Keratinocyte (primary cell): ENCODE measurements around the gene AKAIN1.

Source experiments
- EZH2 ChIP-seq: IDR thresholded peaks from one replicate; pipeline ENCODE4 v1.6.1; 2012; ENCODE audit warnings: inconsistent platforms, mild to moderate bottlenecking, low read length, moderate library complexity
- TF ChIP-seq, protein P1 (sequence below), 3 experiments: IDR thresholded peaks in 1 of 3; conservative IDR thresholded peaks in 1 of 3; optimal IDR thresholded peaks in 1 of 3; 2 replicates in 2 of 3; 3 replicates in 1 of 3; pipeline versions ENCODE3 to v1.5.1; 2011; ENCODE audit warnings: low read length in 3 of 3, mild to moderate bottlenecking in 3 of 3, moderate library complexity in 2 of 3, control low read depth in 1 of 3, inconsistent platforms in 1 of 3; ENCODE audit not compliant: insufficient read depth in 2 of 3; ENCODE audit errors: extremely low read depth in 1 of 3

DNA sequence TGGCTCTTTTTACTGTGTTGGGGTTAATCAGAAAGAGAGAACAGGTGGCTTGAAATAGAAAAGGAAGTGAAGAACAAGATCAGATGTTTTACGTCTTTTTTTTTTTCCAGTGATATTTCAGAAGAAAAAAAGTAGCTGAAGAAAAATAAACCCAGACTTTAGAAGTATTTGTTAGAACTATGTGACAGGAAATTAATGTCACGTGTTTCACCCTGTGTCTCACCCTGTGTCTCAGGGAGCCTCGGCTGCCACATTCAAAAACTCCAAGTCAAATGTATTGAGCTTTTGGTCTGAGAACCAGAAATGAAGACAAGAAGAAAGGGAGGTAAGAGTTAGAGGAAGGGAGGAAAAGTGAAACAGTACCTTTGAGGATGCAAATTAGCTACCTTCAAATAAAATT, 38.0 kb downstream of the AKAIN1 start:
- TF ChIP-seq, protein P1, sequence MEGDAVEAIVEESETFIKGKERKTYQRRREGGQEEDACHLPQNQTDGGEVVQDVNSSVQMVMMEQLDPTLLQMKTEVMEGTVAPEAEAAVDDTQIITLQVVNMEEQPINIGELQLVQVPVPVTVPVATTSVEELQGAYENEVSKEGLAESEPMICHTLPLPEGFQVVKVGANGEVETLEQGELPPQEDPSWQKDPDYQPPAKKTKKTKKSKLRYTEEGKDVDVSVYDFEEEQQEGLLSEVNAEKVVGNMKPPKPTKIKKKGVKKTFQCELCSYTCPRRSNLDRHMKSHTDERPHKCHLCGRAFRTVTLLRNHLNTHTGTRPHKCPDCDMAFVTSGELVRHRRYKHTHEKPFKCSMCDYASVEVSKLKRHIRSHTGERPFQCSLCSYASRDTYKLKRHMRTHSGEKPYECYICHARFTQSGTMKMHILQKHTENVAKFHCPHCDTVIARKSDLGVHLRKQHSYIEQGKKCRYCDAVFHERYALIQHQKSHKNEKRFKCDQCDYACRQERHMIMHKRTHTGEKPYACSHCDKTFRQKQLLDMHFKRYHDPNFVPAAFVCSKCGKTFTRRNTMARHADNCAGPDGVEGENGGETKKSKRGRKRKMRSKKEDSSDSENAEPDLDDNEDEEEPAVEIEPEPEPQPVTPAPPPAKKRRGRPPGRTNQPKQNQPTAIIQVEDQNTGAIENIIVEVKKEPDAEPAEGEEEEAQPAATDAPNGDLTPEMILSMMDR (optimal IDR thresholded peaks at IDR 0.05 in 1 of 3, IDR thresholded peaks at IDR 0.05 in 1 of 3, conservative IDR thresholded peaks at IDR 0.05 in 1 of 3; ENCODE audit: extremely low read depth in 1 of 3, insufficient read depth in 2 of 3, low read length in 3 of 3) = no peak
- no peak for TF ChIP-seq EZH2
